ENCODE measurements around the gene RDH8.

The RDH8 gene

DNA sequence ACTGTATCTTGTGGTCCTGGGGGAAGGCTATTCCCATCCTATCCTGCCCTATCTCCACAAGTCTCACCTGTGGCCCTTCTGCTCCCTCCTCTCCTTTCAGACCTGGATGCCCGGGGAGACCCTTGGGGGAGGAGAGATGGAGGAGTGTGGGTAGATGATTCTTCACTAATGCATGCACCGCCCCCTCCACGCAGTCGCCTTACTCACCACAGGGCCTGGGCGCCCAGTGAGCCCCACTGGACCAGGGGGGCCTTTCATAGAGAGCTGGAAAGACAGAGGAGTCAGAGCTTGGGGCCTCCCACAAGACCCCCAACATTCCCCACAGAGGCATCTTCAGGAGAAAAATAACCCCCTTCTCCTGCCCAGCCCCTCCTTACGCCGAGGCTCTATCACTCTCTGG is 17.3 kb upstream of the RDH8 start:
- no peaks in the 10 kb centered on the region for H3K36me3 Mint-ChIP-seq

GRCh38 chr19:9996541-9996940 is 16.7 kb upstream of the RDH8 start:
- H3K36me3 Mint-ChIP-seq: no peaks in the 10 kb centered on the region
- no peak overlapping the region for H3K4me3 Mint-ChIP-seq
- ATAC-seq: no peak
- peaks cover 19% of the 10 kb centered on the region for H3K4me1 Mint-ChIP-seq
- no peak overlapping the region for H3K27ac Mint-ChIP-seq
- H3K27me3 Mint-ChIP-seq: peaks cover 58% of the 10 kb centered on the region
- H3K9me3 Mint-ChIP-seq: no peaks in the 10 kb centered on the region

More for the DNA sequence above, 17.3 kb upstream of the RDH8 start:
- Mint-ChIP-seq H3K4me3 (no peak overlapping the region), H3K9me3 (no peaks in the 10 kb centered on the region), H3K4me1 (peaks cover 24% of the 10 kb centered on the region), H3K27ac (no peak overlapping the region), H3K27me3 (peaks cover 60% of the 10 kb centered on the region)
- peak; percentile 29 for ATAC-seq

GRCh38 chr19:10000171-10000826 is 13.0 kb upstream of the RDH8 start:
- Mint-ChIP-seq H3K9me3 (no peaks in the 10 kb centered on the region), H3K4me1 (peaks cover 8% of the 10 kb centered on the region), H3K36me3 (no peaks in the 10 kb centered on the region), H3K4me3 (no peak overlapping the region), H3K27me3 (peaks cover 75% of the 10 kb centered on the region), H3K27ac (no peak overlapping the region)
- no peak for ATAC-seq

DNA sequence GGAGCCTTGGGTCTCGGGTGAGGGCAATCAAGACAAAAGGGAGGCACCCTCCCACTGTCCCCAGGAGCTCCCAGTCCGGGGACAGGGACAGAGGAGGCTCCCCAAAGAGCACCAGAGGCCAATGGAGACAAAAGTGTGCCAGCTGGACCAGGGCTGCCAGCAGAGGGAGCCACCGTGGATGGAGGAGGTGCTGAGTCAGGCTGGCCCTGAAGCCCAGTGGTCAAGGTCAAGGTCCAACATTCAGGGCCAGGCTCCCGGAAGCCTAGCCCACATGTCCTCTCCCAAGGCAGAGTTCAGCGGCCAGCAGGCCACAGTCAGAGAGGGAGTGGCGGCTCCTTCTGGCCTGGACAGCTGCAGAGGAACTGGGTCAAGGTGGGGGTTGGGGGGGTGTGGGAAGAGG is 11.4 kb upstream of the RDH8 start:
- peaks cover 4% of the 10 kb centered on the region for H3K36me3 Mint-ChIP-seq
- H3K27me3 Mint-ChIP-seq: peaks cover 84% of the 10 kb centered on the region
- peaks cover 4% of the 10 kb centered on the region for H3K9me3 Mint-ChIP-seq
- ATAC-seq: no peak
- H3K4me3 Mint-ChIP-seq: no peak overlapping the region
- peaks cover 6% of the 10 kb centered on the region for H3K4me1 Mint-ChIP-seq
- H3K27ac Mint-ChIP-seq: no peak overlapping the region

DNA sequence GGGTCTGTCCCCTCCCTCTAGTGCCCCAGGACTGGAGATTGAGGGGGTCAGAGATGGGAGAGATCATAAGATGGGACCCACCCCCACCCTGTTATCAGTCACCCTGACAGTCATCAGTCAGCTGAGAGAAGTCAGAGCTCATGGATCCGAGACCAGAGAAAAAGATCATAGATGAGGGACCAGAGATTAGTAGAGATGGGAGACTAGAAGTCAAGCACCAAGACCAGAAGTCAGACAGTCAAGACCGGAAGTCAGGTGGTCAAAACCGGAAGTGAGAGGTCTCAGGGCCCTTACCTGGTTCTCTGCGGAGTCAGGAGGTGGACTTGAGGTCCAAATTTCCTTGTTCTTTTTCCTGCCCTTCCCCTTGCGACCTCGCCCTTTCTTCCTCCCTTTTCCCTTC is 10.0 kb upstream of the RDH8 start:
- H3K27me3 Mint-ChIP-seq: peaks cover 88% of the 10 kb centered on the region
- peaks cover 8% of the 10 kb centered on the region for H3K9me3 Mint-ChIP-seq
- H3K4me3 Mint-ChIP-seq: no peak overlapping the region
- H3K27ac Mint-ChIP-seq: no peak overlapping the region
- H3K36me3 Mint-ChIP-seq: peaks cover 10% of the 10 kb centered on the region
- peaks cover 11% of the 10 kb centered on the region for H3K4me1 Mint-ChIP-seq
- ATAC-seq: no peak

GRCh38 chr19:10004617-10005016 is 8.7 kb upstream of the RDH8 start:
- peaks cover 10% of the 10 kb centered on the region for H3K36me3 Mint-ChIP-seq
- no peak for ATAC-seq
- H3K4me3 Mint-ChIP-seq: no peak overlapping the region
- peaks cover 8% of the 10 kb centered on the region for H3K9me3 Mint-ChIP-seq
- H3K27ac Mint-ChIP-seq: no peak overlapping the region
- peaks cover 88% of the 10 kb centered on the region for H3K27me3 Mint-ChIP-seq
- H3K4me1 Mint-ChIP-seq: peaks cover 19% of the 10 kb centered on the region

GRCh38 chr19:10005632-10006334 is 7.5 kb upstream of the RDH8 start:
- peaks cover 90% of the 10 kb centered on the region for H3K27me3 Mint-ChIP-seq
- H3K4me3 Mint-ChIP-seq: no peak overlapping the region
- H3K4me1 Mint-ChIP-seq: peaks cover 17% of the 10 kb centered on the region
- no peak overlapping the region for H3K27ac Mint-ChIP-seq
- peaks cover 10% of the 10 kb centered on the region for H3K36me3 Mint-ChIP-seq
- ATAC-seq: peak; percentile 14
- H3K9me3 Mint-ChIP-seq: peaks cover 11% of the 10 kb centered on the region

DNA sequence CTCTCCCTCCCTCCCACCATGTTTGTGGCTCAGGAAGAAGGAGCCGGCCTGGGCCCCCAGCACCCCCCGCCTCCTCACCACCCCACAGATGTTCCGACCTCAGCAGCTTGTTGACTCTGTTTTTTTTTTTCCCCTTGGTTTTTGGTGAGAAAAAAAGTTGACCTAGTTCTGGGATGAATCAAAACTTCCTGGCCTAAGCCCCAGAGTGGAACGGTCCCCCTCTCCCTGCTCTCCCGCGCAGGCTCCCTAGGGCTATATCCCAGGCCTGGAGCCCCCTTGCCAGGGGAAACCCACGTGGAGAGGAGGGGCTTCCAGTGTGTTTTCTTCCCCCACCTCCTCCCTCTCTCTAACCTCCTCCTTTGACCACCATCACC is 7.0 kb upstream of the RDH8 start:
- Mint-ChIP-seq H3K27ac (no peak overlapping the region), H3K4me3 (no peak overlapping the region), H3K9me3 (peaks cover 11% of the 10 kb centered on the region), H3K4me1 (peaks cover 17% of the 10 kb centered on the region), H3K36me3 (peaks cover 10% of the 10 kb centered on the region), H3K27me3 (peaks cover 94% of the 10 kb centered on the region)
- ATAC-seq: no peak

DNA sequence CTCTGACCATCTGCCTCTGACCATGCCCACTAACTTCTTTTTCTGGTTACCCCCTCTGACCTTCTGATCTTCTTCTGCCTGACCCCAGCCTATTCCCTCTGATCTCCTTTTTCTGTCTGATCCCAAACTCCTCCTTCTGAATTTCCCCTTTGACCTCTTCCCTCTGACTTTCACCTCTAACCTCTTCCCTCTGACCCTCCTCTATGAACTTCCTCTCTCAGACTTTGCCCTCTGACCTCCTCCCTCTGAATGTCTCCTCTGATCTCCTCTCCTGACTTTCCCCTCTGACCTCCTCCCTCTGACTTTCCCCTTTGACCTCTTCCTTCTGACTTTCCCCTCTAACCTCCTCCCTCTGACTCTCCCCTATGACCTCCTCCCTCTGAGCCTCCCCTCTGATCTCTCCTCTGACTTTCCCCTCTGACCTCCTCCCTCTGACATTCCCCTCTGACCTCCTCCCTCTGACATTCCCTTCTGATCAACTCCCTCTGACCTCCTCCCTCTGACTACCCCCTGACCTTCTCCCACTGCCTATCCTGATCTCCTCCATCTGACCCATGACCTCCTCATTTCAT is 6.4 kb upstream of the RDH8 start:
- H3K9me3 Mint-ChIP-seq: peaks cover 11% of the 10 kb centered on the region
- peaks cover 17% of the 10 kb centered on the region for H3K4me1 Mint-ChIP-seq
- H3K4me3 Mint-ChIP-seq: no peak overlapping the region
- ATAC-seq: no peak
- H3K36me3 Mint-ChIP-seq: peaks cover 10% of the 10 kb centered on the region
- no peak overlapping the region for H3K27ac Mint-ChIP-seq
- H3K27me3 Mint-ChIP-seq: peaks cover 94% of the 10 kb centered on the region

DNA sequence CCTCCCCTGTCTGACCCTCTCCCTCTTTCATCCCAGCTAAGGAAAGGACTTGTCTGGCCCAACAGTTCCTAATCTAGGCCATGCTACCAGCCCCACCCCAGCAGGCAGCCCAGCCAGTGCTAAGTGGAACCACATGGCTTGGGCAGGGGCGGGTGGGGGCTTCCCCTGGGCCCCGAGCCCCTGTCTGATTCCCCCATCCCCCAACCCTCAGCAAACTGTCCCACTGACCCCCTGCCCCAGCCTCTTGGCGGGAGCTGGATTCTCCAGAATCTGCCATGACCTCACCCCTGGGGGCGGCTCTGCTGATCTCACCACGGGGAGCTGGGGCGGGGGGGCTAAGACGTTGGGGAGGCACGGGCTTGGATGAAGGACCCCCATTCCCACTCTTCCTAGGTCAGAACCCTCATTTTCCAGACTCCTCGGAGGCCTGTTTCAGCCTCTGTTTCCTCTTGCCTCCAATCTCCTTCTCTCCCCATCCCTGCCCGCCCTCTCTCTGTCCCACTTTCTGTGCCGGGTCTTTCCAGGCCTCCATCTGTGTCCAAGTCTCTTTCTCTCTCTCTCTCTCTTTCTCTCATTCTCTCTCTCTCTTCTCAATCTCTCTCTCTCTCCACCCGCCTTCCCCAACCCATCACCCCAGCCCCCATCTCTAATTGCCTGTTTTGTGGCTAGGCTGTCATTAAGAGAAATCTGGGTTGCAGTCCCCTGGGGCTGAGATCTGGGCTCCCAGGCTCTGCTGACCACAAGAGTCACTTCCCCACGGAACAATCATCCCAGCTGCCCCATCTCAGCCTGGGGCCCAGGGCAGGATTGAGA is 5.7 kb upstream of the RDH8 start:
- ATAC-seq: no peak
- Mint-ChIP-seq H3K9me3 (peaks cover 11% of the 10 kb centered on the region), H3K27me3 (peaks cover 94% of the 10 kb centered on the region), H3K4me1 (peaks cover 17% of the 10 kb centered on the region), H3K36me3 (peaks cover 10% of the 10 kb centered on the region), H3K4me3 (no peak overlapping the region), H3K27ac (no peak overlapping the region)

DNA sequence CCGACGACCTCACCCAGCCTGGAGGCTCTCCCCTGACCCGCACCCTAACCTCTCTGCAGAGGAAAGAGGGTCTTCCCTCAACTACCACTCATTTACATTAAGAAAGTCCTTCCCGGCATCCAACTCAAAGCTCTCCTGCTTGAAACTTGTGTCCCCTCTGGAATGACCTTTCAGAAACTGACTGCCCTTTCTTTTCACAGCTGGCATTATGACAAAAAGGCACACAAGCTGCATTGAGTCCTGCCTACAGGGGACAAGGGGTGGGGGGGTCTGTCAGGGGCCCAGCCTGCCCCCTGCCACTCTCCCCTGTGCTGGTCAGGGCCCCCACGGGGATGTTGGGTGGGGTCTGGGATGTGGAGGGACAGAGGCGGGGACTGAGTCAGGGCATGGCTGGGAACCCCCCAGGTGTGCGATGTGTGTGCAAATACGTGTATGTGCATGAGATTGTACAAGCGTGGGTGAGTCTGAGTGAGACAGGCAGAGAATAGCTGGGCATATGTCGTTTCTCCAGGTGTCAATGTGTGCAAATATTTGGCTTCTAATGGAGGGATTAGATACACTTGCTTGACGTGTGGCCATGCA is 5.0 kb upstream of the RDH8 start:
- peaks cover 94% of the 10 kb centered on the region for H3K27me3 Mint-ChIP-seq
- peaks cover 10% of the 10 kb centered on the region for H3K36me3 Mint-ChIP-seq
- no peak overlapping the region for H3K4me3 Mint-ChIP-seq
- peaks cover 17% of the 10 kb centered on the region for H3K4me1 Mint-ChIP-seq
- peaks cover 11% of the 10 kb centered on the region for H3K9me3 Mint-ChIP-seq
- no peak for ATAC-seq
- no peak overlapping the region for H3K27ac Mint-ChIP-seq

GRCh38 chr19:10009714-10010224 is 3.5 kb upstream of the RDH8 start:
- Mint-ChIP-seq H3K36me3 (peaks cover 10% of the 10 kb centered on the region), H3K9me3 (peaks cover 11% of the 10 kb centered on the region), H3K4me1 (peaks cover 17% of the 10 kb centered on the region), H3K27ac (no peak overlapping the region), H3K27me3 (peaks cover 99% of the 10 kb centered on the region), H3K4me3 (no peak overlapping the region)
- ATAC-seq: no peak

- H3K27ac Mint-ChIP-seq: no peak within 1 kb of the TSS
- H3K27me3 Mint-ChIP-seq: peaks cover 95% of the 10 kb centered on the region
- H3K9me3 Mint-ChIP-seq: peaks cover 11% of the 10 kb centered on the region
- H3K4me1 Mint-ChIP-seq: peaks cover 17% of the 10 kb centered on the region
- H3K36me3 Mint-ChIP-seq: peaks cover 10% of the 10 kb centered on the region
- no peak for ATAC-seq
- no peak within 1 kb of the TSS for H3K4me3 Mint-ChIP-seq
Measured at GRCh38 chr19:10010247-10010691, 3.0 kb upstream of the RDH8 start, which contains the start of gene COL5A3. TSS of gene COL5A3 (minus strand) at chr19:10010504. CDS start at chr19:10010385, 119 bp downstream.

DNA sequence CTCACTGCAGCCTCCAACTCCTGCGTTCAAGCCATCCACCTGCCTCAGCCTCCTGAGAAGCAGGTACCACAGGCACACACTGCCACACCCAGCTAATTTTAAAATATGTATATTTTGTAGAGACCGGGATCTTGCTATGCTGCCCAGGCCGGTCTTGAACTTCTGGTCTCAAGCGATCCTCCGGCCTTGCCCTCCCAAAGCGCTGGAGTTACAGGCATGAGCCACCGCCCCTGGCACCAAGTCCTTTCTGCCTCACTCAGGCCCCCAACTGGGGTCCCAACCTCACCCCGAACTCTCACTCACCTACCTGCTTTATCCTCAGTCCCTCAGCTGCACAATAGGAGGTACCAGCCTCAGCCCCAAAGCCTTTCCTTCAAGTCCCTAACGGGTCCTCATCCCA is 2.3 kb upstream of the RDH8 start:
- peaks cover 17% of the 10 kb centered on the region for H3K4me1 Mint-ChIP-seq
- H3K9me3 Mint-ChIP-seq: peaks cover 11% of the 10 kb centered on the region
- H3K4me3 Mint-ChIP-seq: no peak overlapping the region
- no peak overlapping the region for H3K27ac Mint-ChIP-seq
- ATAC-seq: no peak
- H3K36me3 Mint-ChIP-seq: peaks cover 10% of the 10 kb centered on the region
- peaks cover 88% of the 10 kb centered on the region for H3K27me3 Mint-ChIP-seq

GRCh38 chr19:10011974-10012373 is 1.3 kb upstream of the RDH8 start:
- Mint-ChIP-seq H3K9me3 (peaks cover 6% of the 10 kb centered on the region), H3K27ac (no peak overlapping the region), H3K36me3 (peaks cover 5% of the 10 kb centered on the region), H3K4me3 (no peak overlapping the region), H3K27me3 (peaks cover 84% of the 10 kb centered on the region), H3K4me1 (peaks cover 17% of the 10 kb centered on the region)
- no peak for ATAC-seq
